ENCODE results near the gene CACNG4.
"Not testable (repeated sequence)": the region's sequence is repeated elsewhere in the genome, so short reads cannot be mapped to it uniquely, and the experiment has no call there.

CACNG4 gene

DNA sequence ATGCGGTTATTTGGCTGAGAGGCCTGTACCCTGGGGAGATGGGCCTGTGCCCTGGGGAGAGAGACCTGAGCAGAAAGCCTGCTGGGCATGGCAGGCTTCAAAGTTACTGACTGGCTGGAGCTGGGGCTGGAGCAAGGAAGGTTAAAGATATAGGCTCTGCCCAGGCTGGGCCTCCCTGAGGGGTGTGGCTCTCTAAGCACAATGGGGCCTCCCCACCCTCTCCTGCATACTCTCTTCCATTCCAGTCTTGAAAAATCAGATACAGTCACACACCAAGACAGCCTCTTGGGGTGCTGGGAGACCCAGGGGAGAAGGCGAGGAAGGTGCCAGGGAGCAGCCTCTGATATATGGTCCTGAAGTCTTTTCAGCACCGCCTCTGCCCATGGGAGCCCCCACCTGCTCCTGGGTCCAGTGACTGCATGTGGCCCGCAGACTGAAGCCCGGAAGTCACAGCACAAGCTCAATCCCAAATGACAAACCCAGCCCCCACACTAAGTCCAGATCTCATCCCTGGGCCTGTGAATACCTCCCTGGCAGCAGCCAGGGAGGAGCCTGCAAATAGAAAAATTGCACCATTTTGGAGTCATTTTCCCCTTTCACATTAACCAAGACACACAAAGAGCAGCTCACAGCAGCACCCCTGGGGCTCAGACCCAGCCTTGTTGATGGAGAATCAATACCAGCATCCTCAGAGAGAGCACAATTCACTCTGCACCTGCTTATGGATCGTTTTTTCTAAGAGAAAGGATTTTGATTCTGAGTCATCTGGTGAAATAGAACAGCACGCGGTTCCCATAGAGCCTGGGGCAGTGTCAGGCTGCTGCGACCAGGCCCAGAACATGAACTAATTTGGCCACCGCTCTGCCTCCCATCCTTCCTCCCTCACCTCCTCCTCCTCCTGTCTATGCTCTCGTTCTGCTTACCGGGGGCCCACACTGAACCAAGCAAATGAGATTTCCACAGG is 54.2 kb downstream of the CACNG4 start:
- DNase-seq (ENCODE audit: low read depth): no peak

GRCh38 chr17:67019809-67020208 is 55.3 kb downstream of the CACNG4 start:
- no peak for DNase-seq (ENCODE audit: low read depth)

DNA sequence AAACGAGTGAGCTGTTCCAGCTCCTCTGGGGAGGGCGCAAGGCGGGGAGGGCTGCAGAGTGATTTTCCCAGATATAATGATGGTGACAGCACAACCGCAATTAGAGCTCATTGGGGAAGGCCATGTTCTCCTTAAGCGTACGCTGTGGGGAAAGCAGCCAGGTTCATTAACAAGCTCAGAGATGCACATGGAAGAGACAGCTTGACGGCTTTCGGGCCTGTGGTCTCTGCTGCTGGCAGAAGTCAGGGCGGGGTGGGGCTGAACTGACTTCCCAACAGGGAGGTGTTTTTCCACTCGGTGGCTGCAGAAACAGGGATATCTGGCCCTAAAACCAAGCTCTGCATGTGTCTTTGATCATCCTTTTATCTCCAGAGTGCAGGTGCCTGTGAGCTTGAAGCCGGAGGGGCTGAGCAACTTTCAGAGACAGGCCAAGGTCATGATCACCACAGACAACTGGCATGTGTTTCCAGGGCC is 55.8 kb downstream of the CACNG4 start:
- DNase-seq (ENCODE audit: low read depth): no peak

DNA sequence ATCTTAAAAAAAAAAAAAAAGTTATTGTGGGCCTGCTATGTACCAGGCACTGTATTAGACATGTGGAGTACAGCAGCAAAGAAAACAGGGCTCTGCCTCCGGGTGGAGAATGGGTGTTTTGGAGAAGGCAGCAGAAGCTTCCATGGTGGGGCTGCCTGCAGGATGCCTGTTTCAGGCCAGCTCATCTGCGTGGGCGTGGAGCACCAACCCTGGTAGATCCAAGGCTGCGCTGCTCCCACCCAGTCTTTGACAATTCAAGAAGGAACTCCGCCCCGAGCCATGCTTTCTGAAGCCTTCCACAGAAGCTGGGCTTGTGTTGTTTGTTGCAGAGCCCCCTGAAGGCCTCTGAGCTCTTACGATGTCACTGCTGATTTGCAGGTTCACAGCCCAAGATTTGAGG is 56.7 kb downstream of the CACNG4 start:
- no peak for DNase-seq (ENCODE audit: low read depth)

DNA sequence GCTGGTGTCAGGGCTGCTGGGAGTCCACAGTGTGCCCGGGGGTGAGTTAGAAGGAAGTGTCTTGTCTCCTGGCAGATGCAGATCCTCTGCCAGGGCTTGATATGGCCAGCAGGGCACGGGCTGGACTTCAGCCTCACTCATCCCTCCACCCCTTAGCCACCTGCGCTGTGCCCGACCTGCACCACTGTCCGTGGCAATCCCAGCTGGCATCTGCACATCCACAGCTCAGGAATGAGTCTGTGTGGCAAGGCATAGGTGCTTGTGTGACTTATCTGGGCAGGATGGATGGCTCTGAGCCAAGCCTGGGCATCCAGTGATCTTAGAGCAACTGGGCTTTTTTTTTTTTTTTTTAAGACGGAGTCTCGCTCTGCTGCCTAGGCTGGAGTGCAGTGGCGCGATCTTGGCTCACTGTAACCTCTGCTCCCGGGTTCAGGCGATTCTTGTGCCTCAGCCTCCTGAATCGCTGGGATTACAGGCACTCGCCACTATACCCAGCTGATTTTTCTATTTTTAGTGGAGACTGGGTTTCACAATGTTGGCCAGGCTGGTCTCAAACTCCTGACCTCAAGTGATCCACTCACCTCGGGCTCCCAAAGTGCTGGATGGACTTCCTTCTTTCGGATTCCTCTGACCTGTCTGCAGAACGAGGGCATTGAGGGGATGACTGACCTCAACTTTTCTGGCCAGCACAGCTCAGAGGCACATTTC is 57.4 kb downstream of the CACNG4 start:
- DNase-seq (ENCODE audit: low read depth): no peak

- no peak for DNase-seq (ENCODE audit: low read depth)
These were observed 57.9 kb downstream of the CACNG4 start for GRCh38 chr17:67022451-67022810.

- no peak for DNase-seq (ENCODE audit: low read depth)
These were observed 60.2 kb downstream of the CACNG4 start for GRCh38 chr17:67024736-67025135.

DNA sequence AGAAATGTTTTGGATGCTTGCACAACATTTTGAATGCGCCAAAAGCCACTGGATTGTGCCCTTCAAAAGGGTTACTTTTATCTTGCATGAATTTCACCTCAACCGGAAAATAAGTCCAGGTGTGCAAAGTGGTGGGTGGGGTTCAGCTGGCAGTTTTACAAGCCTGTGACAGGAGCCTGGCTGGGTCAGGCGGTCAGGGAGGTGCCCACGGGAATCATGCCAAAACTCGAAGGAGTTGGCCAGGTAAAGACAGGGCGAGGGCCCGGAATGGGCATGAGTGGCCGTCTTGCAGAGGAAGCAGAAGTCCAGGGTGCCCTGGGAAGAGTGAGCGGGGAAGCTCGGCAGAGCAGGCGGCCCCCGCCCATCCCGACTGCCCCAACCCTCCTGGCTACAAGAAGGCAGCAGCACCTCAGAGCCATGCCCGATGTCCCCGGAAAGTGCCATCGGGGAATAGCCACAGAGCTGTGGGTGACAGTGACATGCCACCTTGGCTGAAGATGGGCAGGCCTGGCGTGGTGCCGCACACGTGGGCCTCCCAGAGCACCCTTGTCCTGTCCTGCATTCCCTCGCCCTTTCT is 60.8 kb downstream of the CACNG4 start:
- DNase-seq (ENCODE audit: low read depth): no peak

DNA sequence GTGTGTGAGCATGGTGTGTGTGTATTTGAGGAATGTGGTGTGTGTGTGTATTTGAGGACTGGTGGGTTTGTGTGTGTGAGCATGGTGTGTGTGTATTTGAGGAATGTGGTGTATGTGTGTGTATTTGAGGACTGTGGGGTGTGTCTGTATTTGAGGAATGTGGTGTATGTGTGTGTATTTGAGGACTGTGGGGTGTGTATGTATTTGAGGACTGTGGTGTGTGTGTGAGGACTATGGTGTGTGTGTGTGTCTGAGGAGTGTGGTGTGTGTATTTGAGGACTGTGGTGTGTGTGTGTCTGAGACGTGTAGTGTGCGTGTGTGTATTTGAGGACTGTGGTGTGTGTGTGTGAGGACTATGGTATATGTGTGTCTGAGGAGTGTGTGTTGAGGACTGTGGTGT is 61.8 kb downstream of the CACNG4 start:
- DNase-seq (ENCODE audit: low read depth): no peak

- DNase-seq (ENCODE audit: low read depth): no peak
These were observed 62.6 kb downstream of the CACNG4 start for GRCh38 chr17:67027031-67027628.

DNA sequence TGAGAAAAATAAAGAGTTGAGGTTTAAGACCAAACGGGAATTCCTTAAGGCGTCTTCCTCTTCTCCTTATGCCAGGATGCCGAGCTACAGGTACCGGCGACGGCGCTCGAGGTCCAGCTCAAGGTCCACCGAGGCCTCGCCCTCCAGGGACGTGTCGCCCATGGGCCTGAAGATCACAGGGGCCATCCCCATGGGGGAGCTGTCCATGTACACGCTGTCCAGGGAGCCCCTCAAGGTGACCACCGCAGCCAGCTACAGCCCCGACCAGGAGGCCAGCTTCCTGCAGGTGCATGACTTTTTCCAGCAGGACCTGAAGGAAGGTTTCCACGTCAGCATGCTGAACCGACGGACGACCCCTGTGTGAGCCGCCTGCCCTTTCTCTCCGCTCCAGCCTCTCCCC is 66.1 kb downstream of the CACNG4 start:
- DNase-seq (ENCODE audit: low read depth): no peak

- DNase-seq (ENCODE audit: low read depth): no peak
These were observed 67.9 kb downstream of the CACNG4 start for GRCh38 chr17:67032382-67032781.

DNA sequence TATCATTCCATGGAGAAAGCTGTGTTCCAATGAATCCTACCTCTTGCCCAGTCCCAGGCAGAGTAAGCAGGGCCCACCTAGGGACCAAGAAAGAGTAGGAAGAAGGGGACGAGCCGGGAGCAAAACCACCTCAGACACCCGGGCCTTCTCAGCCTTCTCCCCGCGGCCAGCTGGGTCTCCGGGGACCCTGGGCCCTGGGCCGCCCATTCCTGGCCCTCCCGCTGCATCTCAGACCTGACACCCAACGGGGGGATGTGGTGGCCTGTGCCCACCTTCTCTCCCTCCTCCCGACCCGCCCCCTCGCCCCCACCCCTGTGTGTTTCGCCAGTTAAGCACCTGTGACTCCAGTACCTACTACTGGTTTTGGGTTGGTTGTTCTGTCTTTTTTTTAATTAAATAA is 68.5 kb downstream of the CACNG4 start:
- DNase-seq (ENCODE audit: low read depth): no peak

GRCh38 chr17:67033613-67034012 is 69.1 kb downstream of the CACNG4 start:
- no peak for DNase-seq (ENCODE audit: low read depth)

- DNase-seq (ENCODE audit: low read depth): no peak
These were observed 70.9 kb downstream of the CACNG4 start for GRCh38 chr17:67035131-67036083.

- DNase-seq (ENCODE audit: low read depth): no peak
These were observed 74.4 kb downstream of the CACNG4 start for GRCh38 chr17:67038861-67039365.

- DNase-seq (ENCODE audit: low read depth): no peak
These were observed 76.1 kb downstream of the CACNG4 start for GRCh38 chr17:67040652-67041051.

DNA sequence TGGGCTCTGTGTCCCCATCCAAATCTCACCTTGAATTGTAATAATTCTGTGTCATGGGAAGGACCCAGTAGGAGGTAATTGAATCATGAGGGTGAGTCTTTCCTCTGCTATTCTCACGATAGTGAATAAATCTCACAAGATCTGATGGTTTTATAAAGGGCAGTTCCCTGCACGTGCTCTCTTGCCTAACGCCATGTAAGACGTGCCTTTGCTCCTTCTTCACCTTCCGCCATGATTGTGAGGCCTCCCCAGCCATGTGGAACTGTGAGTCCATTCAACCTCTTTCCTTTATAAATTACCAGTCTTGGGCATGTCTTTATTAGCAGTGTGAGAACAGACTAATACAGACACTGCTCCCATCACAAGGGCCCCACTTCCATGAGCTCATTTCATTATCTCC is 76.6 kb downstream of the CACNG4 start:
- not testable (repeated sequence) for DNase-seq (ENCODE audit: low read depth)

- no peak for DNase-seq (ENCODE audit: low read depth)
These were observed 77.0 kb downstream of the CACNG4 start for GRCh38 chr17:67041531-67041930.

- no peak for DNase-seq (ENCODE audit: low read depth)
These were observed 77.7 kb downstream of the CACNG4 start for GRCh38 chr17:67041941-67042899.

Measured in GM04503 (cell line).